ENCODE data around the gene UBE2V1.

- TF ChIP-seq, protein P1, sequence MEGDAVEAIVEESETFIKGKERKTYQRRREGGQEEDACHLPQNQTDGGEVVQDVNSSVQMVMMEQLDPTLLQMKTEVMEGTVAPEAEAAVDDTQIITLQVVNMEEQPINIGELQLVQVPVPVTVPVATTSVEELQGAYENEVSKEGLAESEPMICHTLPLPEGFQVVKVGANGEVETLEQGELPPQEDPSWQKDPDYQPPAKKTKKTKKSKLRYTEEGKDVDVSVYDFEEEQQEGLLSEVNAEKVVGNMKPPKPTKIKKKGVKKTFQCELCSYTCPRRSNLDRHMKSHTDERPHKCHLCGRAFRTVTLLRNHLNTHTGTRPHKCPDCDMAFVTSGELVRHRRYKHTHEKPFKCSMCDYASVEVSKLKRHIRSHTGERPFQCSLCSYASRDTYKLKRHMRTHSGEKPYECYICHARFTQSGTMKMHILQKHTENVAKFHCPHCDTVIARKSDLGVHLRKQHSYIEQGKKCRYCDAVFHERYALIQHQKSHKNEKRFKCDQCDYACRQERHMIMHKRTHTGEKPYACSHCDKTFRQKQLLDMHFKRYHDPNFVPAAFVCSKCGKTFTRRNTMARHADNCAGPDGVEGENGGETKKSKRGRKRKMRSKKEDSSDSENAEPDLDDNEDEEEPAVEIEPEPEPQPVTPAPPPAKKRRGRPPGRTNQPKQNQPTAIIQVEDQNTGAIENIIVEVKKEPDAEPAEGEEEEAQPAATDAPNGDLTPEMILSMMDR (IDR thresholded peaks at IDR 0.05), result no peak
- no peak for TF ChIP-seq EZH2 (IDR thresholded peaks at IDR 0.05; ENCODE audit: borderline replicate concordance, insufficient read depth, low read depth, low read length, poor library complexity, severe bottlenecking)
Measured at GRCh38 chr20:50065325-50065615, 47.7 kb downstream of the UBE2V1 start.
